GM18519 (cell line): Measurements from ENCODE around the gene SPRYD4.
"Not testable (repeated sequence)": the region's sequence is repeated elsewhere in the genome, so short reads cannot be mapped to it uniquely, and the experiment has no call there.

Source experiments
- ATAC-seq: cut with Tn5 transposase; IDR thresholded peaks from one replicate; pipeline ENCODE4 v1.9.1; 2021; ENCODE audit warnings: mild to moderate bottlenecking, moderate library complexity; ENCODE audit not compliant: unreplicated experiment, low FRiP score

SPRYD4 gene

GRCh38 chr12:56468216-56469006, at the start of gene SPRYD4:
Gene SPRYD4, plus strand, starts transcription at chr12:56468578. Its CDS starts 14 bp downstream, at chr12:56468592.
- ATAC-seq, result peak; percentile 61

- no peak for ATAC-seq
Measured at GRCh38 chr12:56420411-56420810, 48.0 kb upstream of the SPRYD4 start.

- ATAC-seq, result no peak
Measured at GRCh38 chr12:56425193-56425592, 43.2 kb upstream of the SPRYD4 start.

- ATAC-seq, result no peak
Measured at GRCh38 chr12:56425940-56426438, 42.4 kb upstream of the SPRYD4 start.

GRCh38 chr12:56431288-56431687, 37.1 kb upstream of the SPRYD4 start:
- no peak for ATAC-seq

- ATAC-seq, result no peak
Measured at GRCh38 chr12:56431850-56432249, 36.5 kb upstream of the SPRYD4 start.

GRCh38 chr12:56434828-56435227, 33.5 kb upstream of the SPRYD4 start:
- ATAC-seq, result no peak

GRCh38 chr12:56437430-56438176, 30.8 kb upstream of the SPRYD4 start:
- no peak for ATAC-seq

- not testable (repeated sequence) for ATAC-seq
Measured at GRCh38 chr12:56443208-56443607, 25.2 kb upstream of the SPRYD4 start.

GRCh38 chr12:56448860-56449621, 19.3 kb upstream of the SPRYD4 start, which contains the start of gene TIMELESS:
Gene TIMELESS, minus strand, starts transcription at chr12:56449426. Its CDS starts 15,256 bp downstream, at chr12:56434170.
- peak; percentile 73 for ATAC-seq

- ATAC-seq, result no peak
Measured at GRCh38 chr12:56449622-56449984, 18.8 kb upstream of the SPRYD4 start.

GRCh38 chr12:56450241-56450640, 18.1 kb upstream of the SPRYD4 start:
- ATAC-seq, result no peak

GRCh38 chr12:56451147-56451546, 17.2 kb upstream of the SPRYD4 start:
- ATAC-seq, result no peak

GRCh38 chr12:56454557-56454956, 13.8 kb upstream of the SPRYD4 start, which contains the start of gene MIP:
Gene MIP, minus strand, starts transcription at chr12:56454657. Its CDS starts 44 bp downstream, at chr12:56454613.
- no peak for ATAC-seq

GRCh38 chr12:56457817-56458216, 10.6 kb upstream of the SPRYD4 start:
- no peak for ATAC-seq

- no peak for ATAC-seq
Measured at GRCh38 chr12:56461235-56462159, 6.9 kb upstream of the SPRYD4 start.

GRCh38 chr12:56462565-56462964, 5.8 kb upstream of the SPRYD4 start:
- ATAC-seq, result no peak

- no peak for ATAC-seq
Measured at GRCh38 chr12:56469007-56469930, 891 bp downstream of the SPRYD4 start.

- no peak for ATAC-seq
Measured at GRCh38 chr12:56474389-56474788, 6.0 kb downstream of the SPRYD4 start.
